ENCODE measurements around the gene TUBB4B. TPM values are rescaled to one million over a fixed set of nuclear protein-coding genes. Genes with fewer than 3 reads are reported as not detected.
"Not testable (repeated sequence)": the region's sequence is repeated elsewhere in the genome, so short reads cannot be mapped to it uniquely, and the experiment has no call there.

TUBB4B gene
- total and polyA plus RNA-seq, 10 donors, result 55.1 to 137 (median 103) TPM

DNA sequence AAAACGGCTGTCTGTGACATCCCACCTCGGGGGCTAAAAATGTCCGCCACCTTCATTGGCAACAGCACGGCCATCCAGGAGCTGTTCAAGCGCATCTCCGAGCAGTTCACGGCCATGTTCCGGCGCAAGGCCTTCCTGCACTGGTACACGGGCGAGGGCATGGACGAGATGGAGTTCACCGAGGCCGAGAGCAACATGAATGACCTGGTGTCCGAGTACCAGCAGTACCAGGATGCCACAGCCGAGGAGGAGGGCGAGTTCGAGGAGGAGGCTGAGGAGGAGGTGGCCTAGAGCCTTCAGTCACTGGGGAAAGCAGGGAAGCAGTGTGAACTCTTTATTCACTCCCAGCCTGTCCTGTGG lies 2.2 kb downstream of the TUBB4B start:
- peak overlapping the region in 1 of 8 donors; percentile 94 for H3K4me3 ChIP-seq

DNA sequence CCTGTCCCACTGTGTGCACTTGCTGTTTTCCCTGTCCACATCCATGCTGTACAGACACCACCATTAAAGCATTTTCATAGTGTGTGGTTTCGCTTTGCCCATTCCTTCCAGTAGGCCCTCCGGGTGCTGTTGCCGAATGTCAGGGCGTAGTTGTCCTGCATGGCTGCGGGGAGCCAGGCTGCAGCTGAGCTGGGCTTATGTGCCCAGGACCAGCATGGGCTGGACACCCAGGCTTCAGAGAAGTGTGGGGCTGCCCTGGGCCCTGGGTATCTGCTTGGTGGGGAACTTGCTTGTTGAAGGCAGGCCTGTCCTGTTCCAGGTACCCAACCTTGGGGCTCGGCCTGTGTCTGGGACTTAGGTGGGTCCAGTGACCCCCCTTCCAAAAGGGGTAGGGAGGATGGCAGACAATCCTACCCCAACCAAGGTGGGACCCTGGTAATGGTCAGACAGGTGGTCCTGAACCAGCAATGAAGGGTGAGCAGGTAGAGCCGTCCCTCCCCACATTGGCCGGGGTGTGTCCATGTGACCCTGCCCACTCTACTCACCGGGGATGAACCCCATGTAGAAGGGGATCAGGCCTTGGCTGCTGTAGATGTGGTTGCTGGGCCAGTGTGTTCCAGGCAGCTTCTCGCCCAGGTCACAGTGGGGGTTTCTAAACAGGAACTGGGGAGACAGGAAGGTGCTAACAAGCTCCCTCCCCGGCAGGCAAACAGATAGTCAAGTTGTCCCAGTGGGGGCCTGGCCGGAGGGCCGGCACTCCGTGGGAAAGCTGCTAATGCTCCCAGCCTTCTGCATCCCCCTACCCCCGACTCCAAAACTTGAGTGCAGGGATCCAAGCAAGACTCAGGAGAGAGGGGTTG lies 2.8 kb downstream of the TUBB4B start:
- intact Hi-C loops (cut with DNase I; ENCODE audit: low total_unique reads), result no loop called here
- Histone ChIP-seq H3K27ac (peak overlapping the region in 2 of 8 donors; percentile 1 to 29), H3K36me3 (peaks cover 0 to 24% (median 18%) of the 10 kb centered on the region in 6 donors), H3K4me3 (no peak overlapping the region), H3K4me1 (peaks cover 18 to 51% (median 42%) of the 10 kb centered on the region in 6 donors), H3K9me3 (no peaks in the 10 kb centered on the region), H3K27me3 (replicated peaks in 1 of 7) (no peaks in the 10 kb centered on the region)
- peak in 1 of 3 donors; percentile 65 for TF ChIP-seq POLR2AphosphoS5 (IDR thresholded peaks at IDR 0.05)
- no peak for TF ChIP-seq POLR2A (IDR thresholded peaks at IDR 0.05)
- 68 to 79% (median 74%) methylated on average over 13 to 15 of the region's 15 CpGs for WGBS, 5 donors
- DNase-seq, result no peak

More for the DNA sequence above, 2.2 kb downstream of the TUBB4B start:
- H3K27me3 ChIP-seq (replicated peaks in 1 of 7); H3K27ac ChIP-seq; H3K9me3 ChIP-seq; intact Hi-C loops (cut with DNase I; ENCODE audit: low total_unique reads); DNase-seq: not testable (repeated sequence)
- peak in 1 of 3 donors; percentile 62 for TF ChIP-seq POLR2AphosphoS5 (IDR thresholded peaks at IDR 0.05)
- peaks cover 0 to 24% (median 18%) of the 10 kb centered on the region in 6 donors for H3K36me3 ChIP-seq
- 87 to 92% (median 92%) methylated on average over 12 to 18 of the region's 18 CpGs for WGBS, 5 donors
- H3K4me1 ChIP-seq, result peaks cover 18 to 57% (median 48%) of the 10 kb centered on the region in 6 donors

DNA sequence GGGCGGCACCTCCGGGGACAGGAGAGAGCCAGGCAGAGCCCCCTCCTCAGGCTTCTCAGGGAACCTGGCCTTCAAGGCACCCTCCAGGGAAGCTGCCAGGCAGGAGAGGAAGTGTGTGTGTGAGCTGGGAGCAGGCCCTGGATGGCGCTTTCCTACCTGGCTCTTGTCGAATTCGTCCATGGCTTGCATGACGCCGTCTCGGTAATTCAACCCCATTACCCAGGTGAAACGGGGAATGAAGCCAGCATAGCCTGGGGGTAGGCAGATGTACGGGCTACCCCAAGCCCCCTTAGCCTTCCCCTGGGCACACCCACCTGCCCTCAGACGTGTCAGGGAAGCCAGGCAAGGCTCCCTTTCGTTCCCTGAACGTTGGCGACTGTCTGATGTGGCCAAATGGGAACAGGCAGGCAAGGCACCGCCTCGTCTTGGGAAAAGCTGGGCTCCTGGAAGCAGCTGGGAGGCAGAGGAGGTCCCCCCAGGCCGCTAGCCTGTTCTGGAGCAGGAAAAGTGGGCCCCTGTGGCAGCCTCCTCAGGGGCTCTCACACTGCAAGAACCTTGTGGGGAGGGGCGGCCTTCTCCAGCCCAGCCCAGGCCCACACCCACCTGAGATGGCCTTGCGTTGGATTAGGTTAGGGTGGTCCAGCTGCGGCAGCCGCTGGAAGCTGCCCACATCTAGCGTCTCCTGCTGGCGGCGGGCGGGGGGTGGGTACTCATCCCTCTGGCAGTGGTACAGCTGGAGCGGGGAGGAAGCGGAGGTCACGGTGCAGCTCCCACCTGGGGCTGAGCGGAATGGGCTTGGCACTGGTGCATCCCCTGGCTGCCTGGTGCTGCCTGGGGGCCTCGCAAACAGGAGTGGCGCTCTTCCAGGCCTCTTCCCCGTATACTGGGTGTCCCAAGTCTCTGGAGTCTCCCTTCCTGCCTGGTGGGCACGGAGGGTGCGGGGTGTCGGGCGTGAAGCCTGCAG lies 3.7 kb downstream of the TUBB4B start:
- peak overlapping the region in 2 of 8 donors; percentile 1 to 29 for H3K27ac ChIP-seq
- 75 to 88% (median 79%) methylated on average over 19 to 36 of the region's 36 CpGs for WGBS, 5 donors
- no peaks in the 10 kb centered on the region for H3K27me3 ChIP-seq (replicated peaks in 1 of 7)
- intact Hi-C loops (cut with DNase I; ENCODE audit: low total_unique reads), result no loop called here
- peaks cover 15 to 42% (median 34%) of the 10 kb centered on the region in 6 donors for H3K4me1 ChIP-seq
- DNase-seq, result no peak
- peaks cover 0 to 24% (median 18%) of the 10 kb centered on the region in 6 donors for H3K36me3 ChIP-seq
- H3K4me3 ChIP-seq, result no peak overlapping the region
- H3K9me3 ChIP-seq, result no peaks in the 10 kb centered on the region
- TF ChIP-seq POLR2AphosphoS5 (IDR thresholded peaks at IDR 0.05), result peak in 1 of 3 donors; percentile 23
- TF ChIP-seq POLR2A (IDR thresholded peaks at IDR 0.05), result no peak
- TF ChIP-seq, protein P1, sequence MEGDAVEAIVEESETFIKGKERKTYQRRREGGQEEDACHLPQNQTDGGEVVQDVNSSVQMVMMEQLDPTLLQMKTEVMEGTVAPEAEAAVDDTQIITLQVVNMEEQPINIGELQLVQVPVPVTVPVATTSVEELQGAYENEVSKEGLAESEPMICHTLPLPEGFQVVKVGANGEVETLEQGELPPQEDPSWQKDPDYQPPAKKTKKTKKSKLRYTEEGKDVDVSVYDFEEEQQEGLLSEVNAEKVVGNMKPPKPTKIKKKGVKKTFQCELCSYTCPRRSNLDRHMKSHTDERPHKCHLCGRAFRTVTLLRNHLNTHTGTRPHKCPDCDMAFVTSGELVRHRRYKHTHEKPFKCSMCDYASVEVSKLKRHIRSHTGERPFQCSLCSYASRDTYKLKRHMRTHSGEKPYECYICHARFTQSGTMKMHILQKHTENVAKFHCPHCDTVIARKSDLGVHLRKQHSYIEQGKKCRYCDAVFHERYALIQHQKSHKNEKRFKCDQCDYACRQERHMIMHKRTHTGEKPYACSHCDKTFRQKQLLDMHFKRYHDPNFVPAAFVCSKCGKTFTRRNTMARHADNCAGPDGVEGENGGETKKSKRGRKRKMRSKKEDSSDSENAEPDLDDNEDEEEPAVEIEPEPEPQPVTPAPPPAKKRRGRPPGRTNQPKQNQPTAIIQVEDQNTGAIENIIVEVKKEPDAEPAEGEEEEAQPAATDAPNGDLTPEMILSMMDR (IDR thresholded peaks at IDR 0.05 in 8 of 11, conservative IDR thresholded peaks at IDR 0.05 in 3 of 11), result no peak

DNA sequence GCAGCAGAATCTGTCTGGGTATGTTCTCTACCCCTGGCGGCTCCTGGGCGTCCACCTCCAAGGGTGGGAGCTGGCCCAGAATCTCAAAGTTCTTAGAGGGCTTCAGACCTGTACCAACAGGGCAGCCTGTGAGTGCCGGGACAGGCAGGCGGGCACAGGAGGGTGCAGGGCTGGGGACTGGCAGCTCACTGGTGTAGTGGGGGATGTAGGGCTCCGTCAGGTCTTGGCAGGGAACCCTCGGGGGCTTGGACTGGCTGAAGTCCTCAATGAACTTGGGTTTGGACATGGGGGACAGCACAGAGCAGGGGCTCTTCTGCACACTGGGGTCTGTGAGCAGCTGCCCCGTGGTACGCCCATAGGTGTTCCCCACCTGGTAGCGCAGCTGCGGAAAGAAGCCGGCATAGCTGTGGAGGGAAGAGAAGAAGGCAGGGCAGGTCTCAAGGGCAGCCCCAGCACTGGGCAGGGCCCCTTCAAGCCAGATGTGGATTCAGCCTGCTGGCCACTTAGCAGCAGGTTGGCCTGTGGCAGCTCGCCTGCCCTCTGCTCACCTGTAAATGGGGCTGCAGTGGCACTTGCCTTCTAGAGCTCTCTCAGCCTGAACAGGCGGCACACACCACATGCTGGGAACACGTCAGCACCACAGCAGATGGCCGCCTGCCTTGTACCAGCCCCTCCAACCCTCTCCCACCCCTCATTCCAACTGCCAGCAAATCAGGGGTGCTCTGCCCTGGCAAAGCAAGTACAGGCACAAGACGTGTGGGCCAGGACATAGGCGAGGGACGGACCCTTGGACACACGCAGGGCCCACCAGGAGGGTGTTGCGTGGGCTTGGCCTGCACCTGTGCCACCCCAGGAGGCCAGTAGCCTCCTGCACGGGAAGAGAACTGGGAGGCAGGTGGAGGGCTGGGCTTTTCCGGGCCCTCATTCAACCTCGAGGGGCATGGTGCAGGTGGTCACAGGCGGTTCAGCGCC lies 4.6 kb downstream of the TUBB4B start:
- Histone ChIP-seq H3K4me3 (no peak overlapping the region), H3K27ac (no peak overlapping the region), H3K27me3 (replicated peaks in 1 of 7) (no peaks in the 10 kb centered on the region), H3K9me3 (no peaks in the 10 kb centered on the region), H3K4me1 (peaks cover 12 to 34% (median 27%) of the 10 kb centered on the region in 6 donors), H3K36me3 (peaks cover 0 to 24% (median 18%) of the 10 kb centered on the region in 6 donors)
- no peak for DNase-seq
- intact Hi-C loops (cut with DNase I; ENCODE audit: low total_unique reads), result no loop called here
- 91 to 95% (median 93%) methylated on average over 18 to 25 of the region's 25 CpGs for WGBS, 5 donors
- TF ChIP-seq POLR2A (IDR thresholded peaks at IDR 0.05) (no peak), POLR2AphosphoS5 (IDR thresholded peaks at IDR 0.05) (peak in 1 of 3 donors; percentile 8)
